SK-N-SH (cell line): ENCODE data around the gene DPY19L1. TPM values are rescaled to one million over a fixed set of nuclear protein-coding genes. Genes with fewer than 3 reads are reported as not detected.
"Not testable (repeated sequence)": the region's sequence is repeated elsewhere in the genome, so short reads cannot be mapped to it uniquely, and the experiment has no call there.

Experiments
- CTCF ChIA-PET: fragments of 300-600, 350-600 bp; formaldehyde crosslinking; extraction: SDS; loops from one replicate; lab custom pipeline; 2021; lab: Yijun Ruan, JAX
- POLR2A ChIA-PET: fragments of 350-600 bp; sonication (Branson Sonifier 250); formaldehyde crosslinking; extraction: SDS; loops from one replicate; lab custom pipeline; 2020; ENCODE audit warnings: antibody characterized with exemption, inconsistent platforms; lab: Yijun Ruan, JAX
- DNase-seq: peaks from one replicate; pipeline ENCODE4 v3.0.0; 2012
- H2AFZ ChIP-seq: fragments of 200-600 bp; sonication (generic); 2 replicates; pipeline ENCODE4 v1.8.1; 2016; ENCODE audit warnings: antibody characterized with exemption, mild to moderate bottlenecking, low read depth
- H3F3A ChIP-seq: fragments of 200-600 bp; sonication (generic); replicated peaks from 2 replicates; pipeline ENCODE3; 2016; ENCODE audit warnings: antibody characterized with exemption, mild to moderate bottlenecking; ENCODE audit not compliant: insufficient read depth
- H3K27ac ChIP-seq, 2 experiments: fragments of 200-500 bp in 1 of 2; fragments of 200-600 bp in 1 of 2; sonication (Bioruptor generic) in 1 of 2; sonication (generic), shearing (Covaris generic) in 1 of 2; 2 replicates each; pipeline versions ENCODE4 v1.5.1 to v1.6.1; 2014 to 2016; ENCODE audit warnings: low read depth in 2 of 2, inconsistent platforms in 1 of 2, low read length in 1 of 2, mild to moderate bottlenecking in 1 of 2, mixed read lengths in 1 of 2
- H3K27me3 ChIP-seq: fragments of 200-600 bp; sonication (generic), shearing (Covaris generic); 2 replicates; pipeline ENCODE4 v1.6.1; 2016; ENCODE audit warnings: mixed run types; ENCODE audit not compliant: insufficient read depth
- H3K36me3 ChIP-seq, 2 experiments: fragments of 200-500 bp in 1 of 2; fragments of 200-600 bp in 1 of 2; sonication (Bioruptor generic) in 1 of 2; sonication (generic) in 1 of 2; replicated peaks in 1 of 2; 2 replicates each; pipeline versions ENCODE3 to v1.5.1; 2014 to 2016; ENCODE audit warnings: low read length in 1 of 2, mild to moderate bottlenecking in 1 of 2; ENCODE audit not compliant: insufficient read depth in 2 of 2, control insufficient read depth in 1 of 2
- H3K4me1 ChIP-seq, 2 experiments: fragments of 200-500 bp in 1 of 2; fragments of 200-600 bp in 1 of 2; sonication (Bioruptor generic) in 1 of 2; sonication (generic), shearing (Covaris generic) in 1 of 2; 2 replicates each; pipeline versions ENCODE4 v1.5.1 to v1.6.1; 2014 to 2016; ENCODE audit warnings: low read depth in 1 of 2, low read length in 1 of 2, mixed run types in 1 of 2; ENCODE audit not compliant: insufficient read depth in 2 of 2, control insufficient read depth in 1 of 2
- H3K4me2 ChIP-seq: fragments of 200-600 bp; sonication (generic), shearing (Covaris generic); 2 replicates; pipeline ENCODE4 v1.6.1; 2017; ENCODE audit warnings: mixed run types
- H3K4me3 ChIP-seq, 2 experiments: fragments of 200-500 bp in 1 of 2; fragments of 200-600 bp in 1 of 2; sonication (Bioruptor generic) in 1 of 2; sonication (generic), shearing (Covaris generic) in 1 of 2; 2 replicates each; pipeline versions ENCODE4 v1.5.1 to v1.8.1; 2014 to 2016; ENCODE audit warnings: low read depth in 2 of 2, inconsistent platforms in 1 of 2, low read length in 1 of 2, mild to moderate bottlenecking in 1 of 2, mixed read lengths in 1 of 2, moderate library complexity in 1 of 2
- H3K79me2 ChIP-seq: fragments of 200-600 bp; sonication (generic); 2 replicates; pipeline ENCODE4 v1.8.1; 2017; ENCODE audit warnings: mild to moderate bottlenecking; ENCODE audit not compliant: insufficient read depth
- H3K9ac ChIP-seq: fragments of 200-600 bp; sonication (generic); 2 replicates; pipeline ENCODE4 v1.6.1; 2017; ENCODE audit warnings: mixed run types
- H3K9me2 ChIP-seq: fragments of 200-600 bp; sonication (generic); 2 replicates; pipeline ENCODE4 v1.6.1; 2017; ENCODE audit warnings: mixed run types
- H3K9me3 ChIP-seq: fragments of 200-600 bp; sonication (generic); 2 replicates; pipeline ENCODE4 v1.6.1; 2017; ENCODE audit warnings: mixed run types, mild to moderate bottlenecking, moderate library complexity
- H4K20me1 ChIP-seq: fragments of 200-600 bp; sonication (generic); 2 replicates; pipeline ENCODE4 v1.6.1; 2017; ENCODE audit warnings: mild to moderate bottlenecking, mixed run types; ENCODE audit not compliant: insufficient read depth
- CHD2 ChIP-seq: fragments of 150-350 bp; IDR thresholded peaks from 2 replicates; pipeline ENCODE4 v1.6.1; 2018; ENCODE audit warnings: low read length; ENCODE audit not compliant: partially characterized antibody
- EP300 ChIP-seq, 2 experiments: IDR thresholded peaks; 2 replicates each; pipeline versions ENCODE4 v1.4.0 to v1.6.1; 2012; ENCODE audit warnings: borderline replicate concordance in 1 of 2, low read depth in 1 of 2, low read length in 1 of 2
- FOSL2 ChIP-seq: IDR thresholded peaks from 2 replicates; pipeline ENCODE4 v1.4.0; 2012; ENCODE audit warnings: low read depth, mild to moderate bottlenecking, moderate library complexity, borderline replicate concordance
- GABPA ChIP-seq: IDR thresholded peaks from 2 replicates; pipeline ENCODE4 v1.4.0; 2012; ENCODE audit warnings: low read depth, mild to moderate bottlenecking
- GATA2 ChIP-seq: sonication (generic); formaldehyde crosslinking; IDR thresholded peaks from 2 replicates; pipeline ENCODE4 v1.5.0; 2020; ENCODE audit warnings: mild to moderate bottlenecking, missing genetic modification reagents
- JUND ChIP-seq: IDR thresholded peaks from 2 replicates; pipeline ENCODE4 v1.4.0; 2012
- MXI1 ChIP-seq: IDR thresholded peaks from 2 replicates; pipeline ENCODE4 v1.6.1; 2012; ENCODE audit warnings: mild to moderate bottlenecking, low read depth, low read length, improper control_type of control experiment
- NFIC ChIP-seq: IDR thresholded peaks from 2 replicates; pipeline ENCODE4 v1.4.0; 2012; ENCODE audit warnings: borderline replicate concordance
- RAD21 ChIP-seq: IDR thresholded peaks from 2 replicates; pipeline ENCODE4 v1.6.1; 2012; ENCODE audit warnings: mild to moderate bottlenecking, low read length
- RCOR1 ChIP-seq: fragments of 150-350 bp; IDR thresholded peaks from 2 replicates; pipeline ENCODE4 v1.6.1; 2017; ENCODE audit warnings: antibody characterized with exemption, low read length
- RFX5 ChIP-seq: IDR thresholded peaks from 2 replicates; pipeline ENCODE4 v1.6.1; 2012; ENCODE audit warnings: mild to moderate bottlenecking, improper control_type of control experiment, low read length
- SMC3 ChIP-seq: IDR thresholded peaks from 2 replicates; pipeline ENCODE4 v1.6.1; 2012; ENCODE audit warnings: low read depth, low read length, improper control_type of control experiment
- TAF1 ChIP-seq: IDR thresholded peaks from 2 replicates; pipeline ENCODE4 v1.6.1; 2012; ENCODE audit warnings: low read depth, mild to moderate bottlenecking, low read length, moderate library complexity, borderline replicate concordance
- TEAD4 ChIP-seq: IDR thresholded peaks from 2 replicates; pipeline ENCODE4 v1.4.0; 2012; ENCODE audit warnings: mild to moderate bottlenecking, borderline replicate concordance; ENCODE audit not compliant: insufficient read depth
- WGBS: methylation state at CpG from one replicate; pipeline ENCODE4 v1.1.6; 2017; ENCODE audit warnings: low lambda C conversion rate; 5-methylcytosine and 5-hydroxymethylcytosine counted together
- polyA plus RNA-seq, 3 experiments: library from polyadenylated mRNA; depleted of rRNA; stranded (reverse); fragments of >200 nt; gene quantifications; 2 replicates each; pipeline ENCODE4 v1.2.3, GENCODE V29; 2012
- TF ChIP-seq, protein P1 (sequence below): IDR thresholded peaks from 2 replicates; pipeline ENCODE4; 2012
- TF ChIP-seq, protein P2 (sequence below): fragments of 200-600 bp; sonication (generic); IDR thresholded peaks from 2 replicates; pipeline ENCODE4 v1.6.1; 2017; ENCODE audit warnings: antibody characterized with exemption, mild to moderate bottlenecking, moderate library complexity

DPY19L1 gene
- polyA plus RNA-seq, 1 of the 3 experiments (the other 2 are of a cell fraction): 27.7 TPM

DNA sequence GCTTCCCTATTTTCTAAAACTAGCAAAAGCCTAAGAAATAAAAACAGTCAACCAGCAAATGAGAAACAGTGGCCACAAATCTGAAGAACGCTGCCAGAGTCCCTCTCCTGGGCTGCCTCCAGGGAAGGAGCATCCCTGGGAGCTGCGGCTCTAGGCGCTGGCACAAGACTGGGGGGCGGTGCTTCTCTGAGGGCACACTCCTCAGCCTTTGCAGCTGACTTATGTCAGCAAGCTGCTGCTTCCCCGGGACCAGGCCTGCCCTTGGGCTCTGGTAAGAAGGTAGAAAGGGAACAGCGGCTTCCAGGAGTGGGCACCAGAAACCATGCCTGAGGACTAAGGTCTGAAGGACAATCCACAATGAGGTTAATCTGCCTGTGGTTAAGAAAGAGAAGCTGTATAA is 107.5 kb downstream of the DPY19L1 start:
- H3F3A ChIP-seq, POLR2A ChIA-PET, H3K27me3 ChIP-seq, H3K9me3 ChIP-seq, H3K27ac ChIP-seq, H3K9ac ChIP-seq, H3K9me2 ChIP-seq, H2AFZ ChIP-seq, H4K20me1 ChIP-seq, H3K4me2 ChIP-seq, H3K79me2 ChIP-seq, H3K4me1 ChIP-seq, H3K4me3 ChIP-seq, DNase-seq: not testable (repeated sequence)
- peaks cover 26 to 62% of the 10 kb centered on the region in 2 experiments for H3K36me3 ChIP-seq
- CTCF ChIA-PET: interaction anchor here (1.0 kb wide), 1 partner anchor 25 kb away, joined by 3 read pairs; no protein-coding TSS in a partner anchor
- 84% methylated on average over 6 of the region's 6 CpGs for WGBS

DNA sequence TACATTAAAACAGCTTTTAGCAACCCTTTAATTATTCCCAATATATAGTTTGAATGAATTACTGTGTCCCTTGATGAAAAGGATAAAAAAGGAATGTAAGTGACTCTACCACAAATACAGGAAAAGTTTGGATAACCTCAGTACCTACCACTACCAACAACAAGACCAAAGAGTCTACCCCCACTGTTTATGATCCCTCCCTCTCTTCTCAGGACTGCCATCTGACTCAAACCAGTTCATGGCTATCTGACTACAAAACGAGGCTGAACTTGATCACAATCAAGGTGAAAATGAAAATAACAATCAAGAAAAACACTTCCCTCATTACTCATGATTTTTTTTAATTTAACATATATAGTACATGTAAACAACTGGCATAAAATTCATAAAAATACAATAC is 108.7 kb downstream of the DPY19L1 start:
- no peak overlapping the region for H3K27ac ChIP-seq
- CTCF ChIA-PET: interaction anchor here (0.8 to 1.3 kb wide), 3 partner anchors 10 to 105 kb away, joined by 3 to 4 read pairs (median 3); no protein-coding TSS in a partner anchor
- peaks cover 26 to 57% of the 10 kb centered on the region in 2 experiments for H3K36me3 ChIP-seq
- no peak overlapping the region for H3K4me2 ChIP-seq
- H3K9me2 ChIP-seq: no peaks in the 10 kb centered on the region
- no peaks in the 10 kb centered on the region for H3K27me3 ChIP-seq
- H3K9me3 ChIP-seq: no peaks in the 10 kb centered on the region
- POLR2A ChIA-PET: no interaction called here
- no peak for TF ChIP-seq JUND
- no peak for TF ChIP-seq MXI1
- no peak for TF ChIP-seq TEAD4
- TF ChIP-seq GABPA: no peak
- no peak for TF ChIP-seq NFIC
- no peak for TF ChIP-seq GATA2 (CRISPR knock-in tag)
- TF ChIP-seq, protein P1, sequence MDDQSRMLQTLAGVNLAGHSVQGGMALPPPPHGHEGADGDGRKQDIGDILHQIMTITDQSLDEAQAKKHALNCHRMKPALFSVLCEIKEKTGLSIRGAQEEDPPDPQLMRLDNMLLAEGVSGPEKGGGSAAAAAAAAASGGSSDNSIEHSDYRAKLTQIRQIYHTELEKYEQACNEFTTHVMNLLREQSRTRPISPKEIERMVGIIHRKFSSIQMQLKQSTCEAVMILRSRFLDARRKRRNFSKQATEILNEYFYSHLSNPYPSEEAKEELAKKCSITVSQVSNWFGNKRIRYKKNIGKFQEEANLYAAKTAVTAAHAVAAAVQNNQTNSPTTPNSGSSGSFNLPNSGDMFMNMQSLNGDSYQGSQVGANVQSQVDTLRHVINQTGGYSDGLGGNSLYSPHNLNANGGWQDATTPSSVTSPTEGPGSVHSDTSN: no peak
- TF ChIP-seq TAF1: no peak
- no peak for TF ChIP-seq SMC3
- no peak for TF ChIP-seq RCOR1
- no peak for TF ChIP-seq EP300 (IDR thresholded peaks at IDR 0.05; ENCODE audit: borderline replicate concordance in 1 of 2, low read depth in 1 of 2, low read length in 1 of 2)
- no peak for TF ChIP-seq RFX5
- H2AFZ ChIP-seq: no peak overlapping the region
- H3K79me2 ChIP-seq: no peaks in the 10 kb centered on the region
- H3F3A ChIP-seq: no peaks in the 10 kb centered on the region
- no peaks in the 10 kb centered on the region; a peak in 1 of 4 replicates for H3K4me1 ChIP-seq
- DNase-seq: no peak
- no peak overlapping the region for H3K4me3 ChIP-seq
- H4K20me1 ChIP-seq: no peaks in the 10 kb centered on the region
- H3K9ac ChIP-seq: no peak overlapping the region
- 55% methylated on average over 1 of the region's 1 CpG for WGBS

DNA sequence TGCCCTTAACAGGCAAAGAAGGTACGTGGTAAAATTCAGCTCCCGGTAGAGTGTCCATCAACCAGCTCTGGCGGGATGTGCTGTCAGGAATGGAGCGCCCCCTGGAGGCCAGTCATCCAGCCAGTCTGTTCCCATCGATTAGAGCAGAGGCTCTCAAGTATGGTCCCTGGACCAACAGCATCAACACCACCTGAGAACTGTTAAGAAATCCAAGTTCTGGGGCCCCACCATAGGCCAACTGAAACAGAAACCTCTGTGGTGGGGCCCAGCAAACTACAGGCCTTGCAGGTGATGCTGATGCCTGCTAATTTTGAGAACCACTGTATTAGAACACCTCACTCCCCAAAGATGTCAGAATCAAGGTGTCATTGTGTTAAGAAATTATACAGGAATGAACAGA is 109.2 kb downstream of the DPY19L1 start:
- H3K9ac ChIP-seq: no peak overlapping the region
- POLR2A ChIA-PET: no interaction called here
- H3K9me2 ChIP-seq: no peaks in the 10 kb centered on the region
- CTCF ChIA-PET: interaction anchor here (0.8 to 1.3 kb wide), 4 partner anchors 11 to 105 kb away, joined by 3 to 4 read pairs (median 3); no protein-coding TSS in a partner anchor
- no peak overlapping the region for H3K4me3 ChIP-seq
- peak; percentile 16 for DNase-seq
- no peaks in the 10 kb centered on the region for H3K27me3 ChIP-seq
- TF ChIP-seq, protein P2, sequence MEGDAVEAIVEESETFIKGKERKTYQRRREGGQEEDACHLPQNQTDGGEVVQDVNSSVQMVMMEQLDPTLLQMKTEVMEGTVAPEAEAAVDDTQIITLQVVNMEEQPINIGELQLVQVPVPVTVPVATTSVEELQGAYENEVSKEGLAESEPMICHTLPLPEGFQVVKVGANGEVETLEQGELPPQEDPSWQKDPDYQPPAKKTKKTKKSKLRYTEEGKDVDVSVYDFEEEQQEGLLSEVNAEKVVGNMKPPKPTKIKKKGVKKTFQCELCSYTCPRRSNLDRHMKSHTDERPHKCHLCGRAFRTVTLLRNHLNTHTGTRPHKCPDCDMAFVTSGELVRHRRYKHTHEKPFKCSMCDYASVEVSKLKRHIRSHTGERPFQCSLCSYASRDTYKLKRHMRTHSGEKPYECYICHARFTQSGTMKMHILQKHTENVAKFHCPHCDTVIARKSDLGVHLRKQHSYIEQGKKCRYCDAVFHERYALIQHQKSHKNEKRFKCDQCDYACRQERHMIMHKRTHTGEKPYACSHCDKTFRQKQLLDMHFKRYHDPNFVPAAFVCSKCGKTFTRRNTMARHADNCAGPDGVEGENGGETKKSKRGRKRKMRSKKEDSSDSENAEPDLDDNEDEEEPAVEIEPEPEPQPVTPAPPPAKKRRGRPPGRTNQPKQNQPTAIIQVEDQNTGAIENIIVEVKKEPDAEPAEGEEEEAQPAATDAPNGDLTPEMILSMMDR: peak; percentile 64
- peak; percentile 35; the same call in 1 of the 2 replicates for TF ChIP-seq RAD21
- TF ChIP-seq, protein P1: 0 out of 2 replicates have a peak, but pooled peaks have one; percentile 16
- no peak for TF ChIP-seq GABPA
- no peak for TF ChIP-seq TAF1
- no peak for TF ChIP-seq CHD2
- no peak for TF ChIP-seq FOSL2
- TF ChIP-seq SMC3: peak; percentile 23; the same call in 1 of the 2 replicates
- H3K4me2 ChIP-seq: no peak overlapping the region
- peaks cover 26 to 57% of the 10 kb centered on the region in 2 experiments for H3K36me3 ChIP-seq
- peaks cover 3% of the 10 kb centered on the region for H3F3A ChIP-seq
- H3K4me1 ChIP-seq: no peaks in the 10 kb centered on the region; a peak in 1 of 4 replicates
- no peak overlapping the region for H2AFZ ChIP-seq
- WGBS: 80% methylated on average over 5 of the region's 5 CpGs
- H3K79me2 ChIP-seq: no peaks in the 10 kb centered on the region
- H3K27ac ChIP-seq: no peak overlapping the region
- no peaks in the 10 kb centered on the region for H3K9me3 ChIP-seq
- H4K20me1 ChIP-seq: no peaks in the 10 kb centered on the region
